Measurements from ENCODE around the gene FNDC11. TPM values are rescaled to one million over a fixed set of nuclear protein-coding genes. Genes with fewer than 3 reads are reported as not detected.

Gene FNDC11
- total RNA-seq, 1 donor from 2014 or later, result 1.7 TPM

DNA sequence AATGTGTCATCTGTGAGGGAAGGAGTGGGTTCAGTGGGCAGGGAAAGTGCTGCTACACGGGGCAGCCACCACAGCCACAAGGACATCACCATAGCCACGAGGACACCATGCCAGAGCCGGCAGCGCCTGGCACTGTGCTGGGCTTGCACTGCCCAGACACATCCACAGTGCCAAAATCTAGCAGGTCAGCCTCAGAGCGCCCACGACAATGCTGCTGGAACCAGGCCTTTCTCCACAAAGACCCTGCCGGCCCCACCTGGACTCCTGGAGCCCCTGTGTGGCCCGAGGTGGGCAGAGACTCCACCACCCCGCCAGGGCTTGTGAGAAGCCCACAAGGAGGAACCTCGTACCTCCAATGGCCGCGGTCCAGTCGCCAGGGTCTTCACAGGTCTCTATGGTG lies 38.7 kb downstream of the FNDC11 start:
- H3K4me3 ChIP-seq (ENCODE audit: low read depth, low read length), result no peak overlapping the region
- no peak for DNase-seq (ENCODE audit: low read depth)
- TF ChIP-seq, protein P1, sequence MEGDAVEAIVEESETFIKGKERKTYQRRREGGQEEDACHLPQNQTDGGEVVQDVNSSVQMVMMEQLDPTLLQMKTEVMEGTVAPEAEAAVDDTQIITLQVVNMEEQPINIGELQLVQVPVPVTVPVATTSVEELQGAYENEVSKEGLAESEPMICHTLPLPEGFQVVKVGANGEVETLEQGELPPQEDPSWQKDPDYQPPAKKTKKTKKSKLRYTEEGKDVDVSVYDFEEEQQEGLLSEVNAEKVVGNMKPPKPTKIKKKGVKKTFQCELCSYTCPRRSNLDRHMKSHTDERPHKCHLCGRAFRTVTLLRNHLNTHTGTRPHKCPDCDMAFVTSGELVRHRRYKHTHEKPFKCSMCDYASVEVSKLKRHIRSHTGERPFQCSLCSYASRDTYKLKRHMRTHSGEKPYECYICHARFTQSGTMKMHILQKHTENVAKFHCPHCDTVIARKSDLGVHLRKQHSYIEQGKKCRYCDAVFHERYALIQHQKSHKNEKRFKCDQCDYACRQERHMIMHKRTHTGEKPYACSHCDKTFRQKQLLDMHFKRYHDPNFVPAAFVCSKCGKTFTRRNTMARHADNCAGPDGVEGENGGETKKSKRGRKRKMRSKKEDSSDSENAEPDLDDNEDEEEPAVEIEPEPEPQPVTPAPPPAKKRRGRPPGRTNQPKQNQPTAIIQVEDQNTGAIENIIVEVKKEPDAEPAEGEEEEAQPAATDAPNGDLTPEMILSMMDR (conservative IDR thresholded peaks at IDR 0.05; ENCODE audit: low read depth, low read length), result no peak

DNA sequence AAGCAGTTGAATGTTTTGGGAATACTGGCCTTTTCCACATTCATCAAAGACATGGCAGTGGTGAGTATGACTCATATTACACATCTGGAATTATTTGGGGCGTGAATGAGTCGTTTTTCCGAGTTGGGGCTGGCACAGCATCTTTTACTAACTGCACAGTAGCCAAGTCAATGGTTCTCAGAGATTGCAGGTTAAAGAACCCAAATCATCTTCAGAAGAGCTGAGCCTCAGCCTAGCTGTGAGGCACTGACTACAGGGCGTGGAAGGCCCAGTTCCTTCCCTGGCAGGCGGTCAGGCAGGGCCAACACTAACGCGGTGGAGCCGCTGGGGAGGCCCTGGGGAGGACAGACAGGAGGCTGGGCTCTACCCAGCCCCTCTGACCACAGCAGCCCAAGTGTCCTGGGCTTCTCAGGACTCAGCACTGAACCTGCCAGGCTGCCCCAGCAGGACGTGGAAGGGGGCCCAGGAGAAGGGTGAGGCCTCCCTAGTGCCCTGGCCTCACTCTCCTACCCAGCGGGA lies 40.1 kb downstream of the FNDC11 start:
- no peak for DNase-seq (ENCODE audit: low read depth)
- TF ChIP-seq, protein P1 (conservative IDR thresholded peaks at IDR 0.05; ENCODE audit: low read depth, low read length), result no peak
- H3K4me3 ChIP-seq (ENCODE audit: low read depth, low read length), result no peak overlapping the region

DNA sequence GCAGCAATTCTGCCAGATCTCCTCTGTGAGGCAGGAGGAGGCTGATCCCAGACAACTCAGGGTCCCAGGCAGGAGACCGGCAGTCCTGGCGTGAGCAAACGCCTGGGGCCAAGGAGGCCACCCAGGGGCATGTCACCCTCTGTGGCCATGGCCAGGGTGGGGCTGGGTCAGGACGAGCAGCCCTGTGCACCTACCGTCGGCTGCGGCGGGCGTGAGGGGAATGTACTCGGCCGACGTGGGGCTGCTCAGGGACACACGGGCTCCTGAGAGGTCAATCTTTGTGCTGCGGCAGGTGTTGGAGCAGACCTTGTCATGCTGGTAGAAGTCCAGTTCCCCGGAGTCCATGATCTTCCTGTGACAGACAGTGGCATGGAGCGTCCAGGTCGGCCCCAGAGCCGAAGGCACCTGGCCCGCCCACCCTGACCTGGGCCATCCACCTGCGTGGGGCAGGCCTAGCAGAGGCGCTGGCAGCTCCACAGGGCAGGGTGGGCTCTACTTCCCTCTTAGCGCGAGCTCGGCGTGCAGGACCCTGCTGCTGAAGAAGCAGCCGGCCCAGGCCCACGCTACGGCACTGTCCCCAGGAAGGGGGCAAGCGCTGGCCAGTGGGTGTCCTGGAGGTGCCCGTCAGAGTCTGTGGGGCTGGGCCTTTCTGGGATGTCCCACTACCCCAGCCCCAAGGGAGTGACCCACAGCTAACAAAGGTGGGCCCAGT lies 41.6 kb downstream of the FNDC11 start:
- TF ChIP-seq, protein P1 (conservative IDR thresholded peaks at IDR 0.05; ENCODE audit: low read depth, low read length), result no peak
- H3K4me3 ChIP-seq (ENCODE audit: low read depth, low read length), result no peak overlapping the region
- DNase-seq (ENCODE audit: low read depth), result no peak

DNA sequence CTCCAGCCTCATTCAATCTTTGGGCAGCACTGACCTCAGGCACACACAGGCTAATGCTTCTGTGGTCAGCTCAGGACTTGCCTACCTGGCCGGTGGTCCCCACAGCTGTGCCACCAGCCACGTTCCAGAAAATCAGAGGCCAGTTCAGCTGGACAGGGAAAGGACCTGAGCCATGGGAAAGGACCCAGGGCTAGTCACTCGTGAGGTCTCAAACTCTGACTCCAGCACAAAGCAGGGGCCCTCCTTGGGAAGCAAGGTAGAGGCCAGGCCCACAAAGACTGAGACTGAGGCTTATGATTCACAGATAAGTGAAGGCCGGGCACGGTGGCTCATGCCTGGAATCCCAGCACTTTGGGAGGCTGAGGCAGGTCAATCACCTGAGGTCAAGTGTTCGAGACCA lies 42.5 kb downstream of the FNDC11 start:
- H3K4me3 ChIP-seq (ENCODE audit: low read depth, low read length), result no peak overlapping the region
- TF ChIP-seq, protein P1 (conservative IDR thresholded peaks at IDR 0.05; ENCODE audit: low read depth, low read length), result no peak
- DNase-seq (ENCODE audit: low read depth), result no peak

DNA sequence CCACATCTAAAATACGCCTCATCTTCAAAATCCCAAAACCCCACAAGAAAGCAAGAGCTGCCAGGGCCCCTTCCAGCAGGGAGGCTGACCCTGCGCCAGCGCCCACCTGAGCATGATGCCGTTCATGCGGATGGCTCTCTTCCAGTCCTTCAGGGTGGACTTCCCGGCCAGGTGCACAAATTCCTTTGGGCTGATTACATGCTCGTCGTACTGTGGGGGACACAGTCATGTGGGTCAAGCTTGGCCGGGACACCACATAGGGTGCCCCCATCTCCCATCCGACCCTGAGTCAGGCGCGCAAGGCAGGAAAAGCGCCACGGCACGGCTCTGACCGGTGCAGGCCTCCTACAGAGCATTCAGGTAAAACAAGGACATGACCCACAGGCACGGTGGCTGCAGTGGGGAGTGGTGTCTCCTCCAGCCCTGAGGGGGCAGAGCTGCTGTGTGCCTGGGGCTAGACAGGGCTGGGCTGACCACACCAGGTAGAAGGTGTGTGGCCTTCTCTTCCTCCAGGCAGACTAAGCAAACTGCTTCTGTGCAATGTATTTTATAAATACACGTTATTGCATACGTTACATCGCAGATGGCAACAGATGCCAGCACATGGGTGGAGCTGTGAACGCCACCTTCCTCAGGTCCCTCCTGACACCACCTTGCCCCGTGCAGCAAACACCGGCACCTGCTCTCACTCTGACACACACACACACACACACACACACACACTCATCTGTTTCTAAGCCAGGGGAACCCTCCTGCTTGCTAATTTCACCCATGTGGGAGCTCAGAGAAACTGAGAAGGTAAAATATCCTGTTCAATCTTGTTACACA lies 43.9 kb downstream of the FNDC11 start:
- TF ChIP-seq, protein P1 (conservative IDR thresholded peaks at IDR 0.05; ENCODE audit: low read depth, low read length), result no peak
- H3K4me3 ChIP-seq (ENCODE audit: low read depth, low read length), result no peak overlapping the region
- DNase-seq (ENCODE audit: low read depth), result no peak

DNA sequence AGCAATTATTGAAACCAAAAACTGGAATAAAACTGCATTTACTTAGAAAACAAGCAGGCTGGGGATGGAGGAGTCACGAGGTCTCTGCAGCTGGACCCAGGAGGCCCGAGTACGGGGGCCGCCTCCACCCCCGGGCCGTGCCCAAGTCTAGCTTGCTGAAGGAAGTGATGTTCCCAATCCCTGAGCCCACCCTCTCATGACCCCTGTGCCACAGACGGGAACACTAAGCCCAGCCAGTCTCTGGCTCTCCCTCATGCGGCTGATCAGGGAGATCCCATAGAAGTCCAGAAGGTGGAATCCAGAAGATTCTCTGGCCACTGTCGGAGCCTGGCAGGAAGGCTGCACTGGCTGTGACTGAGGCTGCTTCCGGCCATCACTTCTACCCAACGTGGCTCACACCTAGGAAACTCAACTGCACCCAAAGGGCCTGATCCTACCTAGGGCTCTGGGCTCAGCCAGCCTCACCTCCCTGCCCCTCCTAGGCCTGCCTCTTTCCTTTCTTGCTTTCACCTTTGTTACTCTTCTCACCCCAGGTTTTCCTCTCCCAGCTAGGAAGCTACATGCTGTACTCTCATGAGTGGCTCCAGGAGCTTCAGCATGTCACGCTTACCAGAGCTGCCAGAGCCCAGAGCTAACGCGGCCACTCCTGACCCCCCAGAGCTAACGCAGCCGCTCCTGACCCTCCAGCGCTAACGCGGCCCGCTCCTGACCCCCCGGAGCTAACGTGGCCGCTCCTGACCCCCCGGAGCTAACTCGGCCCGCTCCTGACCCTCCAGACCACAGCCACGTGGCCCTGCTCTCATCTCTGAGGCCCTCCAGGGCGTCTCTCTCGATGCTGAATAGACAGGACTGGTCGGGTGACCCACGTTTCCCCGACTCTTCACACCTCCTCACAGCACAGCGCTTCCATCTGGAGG lies 44.8 kb downstream of the FNDC11 start:
- DNase-seq (ENCODE audit: low read depth), result no peak
- TF ChIP-seq, protein P1 (conservative IDR thresholded peaks at IDR 0.05; ENCODE audit: low read depth, low read length), result no peak
- no peak overlapping the region for H3K4me3 ChIP-seq (ENCODE audit: low read depth, low read length)
